ENCODE data around the gene HLF.

Gene HLF

GRCh38 chr17:55318081-55318480 is 53.3 kb downstream of the HLF start:
- DNase-seq (ENCODE audit: low read depth): no peak
- TF ChIP-seq, protein P1, sequence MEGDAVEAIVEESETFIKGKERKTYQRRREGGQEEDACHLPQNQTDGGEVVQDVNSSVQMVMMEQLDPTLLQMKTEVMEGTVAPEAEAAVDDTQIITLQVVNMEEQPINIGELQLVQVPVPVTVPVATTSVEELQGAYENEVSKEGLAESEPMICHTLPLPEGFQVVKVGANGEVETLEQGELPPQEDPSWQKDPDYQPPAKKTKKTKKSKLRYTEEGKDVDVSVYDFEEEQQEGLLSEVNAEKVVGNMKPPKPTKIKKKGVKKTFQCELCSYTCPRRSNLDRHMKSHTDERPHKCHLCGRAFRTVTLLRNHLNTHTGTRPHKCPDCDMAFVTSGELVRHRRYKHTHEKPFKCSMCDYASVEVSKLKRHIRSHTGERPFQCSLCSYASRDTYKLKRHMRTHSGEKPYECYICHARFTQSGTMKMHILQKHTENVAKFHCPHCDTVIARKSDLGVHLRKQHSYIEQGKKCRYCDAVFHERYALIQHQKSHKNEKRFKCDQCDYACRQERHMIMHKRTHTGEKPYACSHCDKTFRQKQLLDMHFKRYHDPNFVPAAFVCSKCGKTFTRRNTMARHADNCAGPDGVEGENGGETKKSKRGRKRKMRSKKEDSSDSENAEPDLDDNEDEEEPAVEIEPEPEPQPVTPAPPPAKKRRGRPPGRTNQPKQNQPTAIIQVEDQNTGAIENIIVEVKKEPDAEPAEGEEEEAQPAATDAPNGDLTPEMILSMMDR (conservative IDR thresholded peaks at IDR 0.05; ENCODE audit: low read depth, low read length): no peak
- H3K4me3 ChIP-seq (ENCODE audit: low read length): no peak overlapping the region

DNA sequence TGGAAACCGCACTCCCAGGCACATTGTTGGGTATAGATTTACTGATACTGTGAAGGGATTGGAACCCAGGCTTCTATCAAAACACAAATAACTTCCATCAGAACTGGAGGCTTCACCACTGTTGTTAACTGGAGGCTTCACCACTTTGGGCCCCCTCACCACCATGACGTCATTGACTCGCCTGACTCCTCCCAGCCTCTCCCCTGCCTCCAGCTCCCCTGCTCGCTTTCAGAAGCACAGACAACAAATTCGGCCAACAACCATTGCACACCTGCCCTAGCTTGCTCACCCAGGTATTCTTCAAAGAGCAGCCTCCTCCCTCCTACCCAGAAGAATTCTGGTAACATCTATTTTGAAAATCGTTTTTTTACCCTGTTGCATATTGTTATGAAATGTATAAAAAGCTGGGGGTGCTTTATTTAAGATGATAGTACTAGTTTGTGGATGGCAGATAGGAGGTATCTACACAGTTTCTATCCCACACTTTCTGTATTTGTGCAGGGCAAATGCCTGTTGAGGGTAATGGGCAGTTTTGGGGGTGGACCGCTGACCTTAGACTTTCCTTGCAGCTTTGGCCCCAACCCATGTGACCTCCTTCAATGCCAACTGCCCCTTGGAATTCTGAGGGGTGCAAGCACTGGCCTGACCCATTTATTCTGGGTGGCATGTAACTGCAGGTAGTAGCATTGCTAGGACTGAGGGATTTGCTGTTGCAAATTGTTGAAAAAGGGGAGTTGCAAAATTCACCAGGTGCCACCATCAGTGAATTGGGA is 54.1 kb downstream of the HLF start:
- no peak for DNase-seq (ENCODE audit: low read depth)
- no peak overlapping the region for H3K4me3 ChIP-seq (ENCODE audit: low read length)
- TF ChIP-seq, protein P1 (conservative IDR thresholded peaks at IDR 0.05; ENCODE audit: low read depth, low read length): no peak

DNA sequence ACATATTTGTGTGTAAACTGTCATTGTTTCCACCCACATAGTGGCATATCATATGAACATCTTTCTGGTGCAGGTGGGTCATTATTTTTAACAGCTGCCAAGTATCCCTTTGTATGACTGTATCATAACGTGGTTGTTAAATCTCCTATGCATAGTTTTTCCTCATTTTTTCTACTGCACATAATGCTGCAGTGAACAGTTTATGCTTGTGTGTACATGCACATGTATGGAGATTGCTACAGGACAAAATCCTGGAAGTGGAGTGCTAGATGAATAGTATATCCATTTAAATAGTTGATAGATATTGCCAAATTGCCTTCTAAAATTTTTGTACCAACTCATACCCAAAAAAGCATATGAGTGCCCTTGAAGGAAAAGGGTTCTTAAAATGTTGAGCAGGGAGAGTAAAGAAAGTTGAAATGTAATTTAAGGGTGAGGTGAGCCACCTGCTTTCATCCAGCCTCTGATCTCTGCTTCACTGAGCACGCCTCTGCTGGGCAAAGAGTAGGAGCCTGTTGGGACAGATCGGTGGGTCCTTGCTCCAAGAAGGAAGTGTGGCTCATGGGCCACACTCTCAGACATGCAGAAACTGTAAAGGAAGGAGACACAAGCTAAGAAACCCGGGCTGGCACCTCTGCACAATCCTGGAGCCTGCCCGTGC is 55.3 kb downstream of the HLF start:
- DNase-seq (ENCODE audit: low read depth): no peak
- no peak overlapping the region for H3K4me3 ChIP-seq (ENCODE audit: low read length)
- TF ChIP-seq, protein P1 (conservative IDR thresholded peaks at IDR 0.05; ENCODE audit: low read depth, low read length): no peak

DNA sequence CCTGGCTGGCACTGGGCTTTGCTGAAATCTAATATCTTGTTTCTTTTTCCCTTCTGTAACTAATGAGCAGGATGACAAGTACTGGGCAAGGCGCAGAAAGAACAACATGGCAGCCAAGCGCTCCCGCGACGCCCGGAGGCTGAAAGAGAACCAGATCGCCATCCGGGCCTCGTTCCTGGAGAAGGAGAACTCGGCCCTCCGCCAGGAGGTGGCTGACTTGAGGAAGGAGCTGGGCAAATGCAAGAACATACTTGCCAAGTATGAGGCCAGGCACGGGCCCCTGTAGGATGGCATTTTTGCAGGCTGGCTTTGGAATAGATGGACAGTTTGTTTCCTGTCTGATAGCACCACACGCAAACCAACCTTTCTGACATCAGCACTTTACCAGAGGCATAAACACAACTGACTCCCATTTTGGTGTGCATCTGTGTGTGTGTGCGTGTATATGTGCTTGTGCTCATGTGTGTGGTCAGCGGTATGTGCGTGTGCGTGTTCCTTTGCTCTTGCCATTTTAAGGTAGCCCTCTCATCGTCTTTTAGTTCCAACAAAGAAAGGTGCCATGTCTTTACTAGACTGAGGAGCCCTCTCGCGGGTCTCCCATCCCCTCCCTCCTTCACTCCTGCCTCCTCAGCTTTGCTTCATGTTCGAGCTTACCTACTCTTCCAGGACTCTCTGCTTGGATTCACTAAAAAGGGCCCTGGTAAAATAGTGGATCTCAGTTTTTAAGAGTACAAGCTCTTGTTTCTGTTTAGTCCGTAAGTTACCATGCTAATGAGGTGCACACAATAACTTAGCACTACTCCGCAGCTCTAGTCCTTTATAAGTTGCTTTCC is 56.0 kb downstream of the HLF start:
- H3K4me3 ChIP-seq (ENCODE audit: low read length): no peak overlapping the region
- TF ChIP-seq, protein P1 (conservative IDR thresholded peaks at IDR 0.05; ENCODE audit: low read depth, low read length): no peak
- no peak for DNase-seq (ENCODE audit: low read depth)

DNA sequence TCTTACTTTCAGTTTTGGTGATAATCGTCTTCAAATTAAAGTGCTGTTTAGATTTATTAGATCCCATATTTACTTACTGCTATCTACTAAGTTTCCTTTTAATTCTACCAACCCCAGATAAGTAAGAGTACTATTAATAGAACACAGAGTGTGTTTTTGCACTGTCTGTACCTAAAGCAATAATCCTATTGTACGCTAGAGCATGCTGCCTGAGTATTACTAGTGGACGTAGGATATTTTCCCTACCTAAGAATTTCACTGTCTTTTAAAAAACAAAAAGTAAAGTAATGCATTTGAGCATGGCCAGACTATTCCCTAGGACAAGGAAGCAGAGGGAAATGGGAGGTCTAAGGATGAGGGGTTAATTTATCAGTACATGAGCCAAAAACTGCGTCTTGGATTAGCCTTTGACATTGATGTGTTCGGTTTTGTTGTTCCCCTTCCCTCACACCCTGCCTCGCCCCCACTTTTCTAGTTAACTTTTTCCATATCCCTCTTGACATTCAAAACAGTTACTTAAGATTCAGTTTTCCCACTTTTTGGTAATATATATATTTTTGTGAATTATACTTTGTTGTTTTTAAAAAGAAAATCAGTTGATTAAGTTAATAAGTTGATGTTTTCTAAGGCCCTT is 56.8 kb downstream of the HLF start:
- no peak overlapping the region for H3K4me3 ChIP-seq (ENCODE audit: low read length)
- TF ChIP-seq, protein P1 (conservative IDR thresholded peaks at IDR 0.05; ENCODE audit: low read depth, low read length): no peak
- DNase-seq (ENCODE audit: low read depth): no peak

- no peak overlapping the region for H3K4me3 ChIP-seq (ENCODE audit: low read length)
- no peak for DNase-seq (ENCODE audit: low read depth)
- TF ChIP-seq, protein P1 (conservative IDR thresholded peaks at IDR 0.05; ENCODE audit: low read depth, low read length): no peak
Measured at GRCh38 chr17:55322453-55322985, 57.8 kb downstream of the HLF start.

All from retinal pigment epithelial cell (primary cell).